NCI-H446 treated with DMSO at 0.1 percent for 48 hours (cell line): ENCODE measurements around the gene DPPA3.
"Not testable (repeated sequence)": the region's sequence is repeated elsewhere in the genome, so short reads cannot be mapped to it uniquely, and the experiment has no call there.

Experiments
- DNase-seq: peaks from one replicate; lab custom pipeline; 2025; lab: John Stamatoyannopoulos, UW

The DPPA3 gene

DNA sequence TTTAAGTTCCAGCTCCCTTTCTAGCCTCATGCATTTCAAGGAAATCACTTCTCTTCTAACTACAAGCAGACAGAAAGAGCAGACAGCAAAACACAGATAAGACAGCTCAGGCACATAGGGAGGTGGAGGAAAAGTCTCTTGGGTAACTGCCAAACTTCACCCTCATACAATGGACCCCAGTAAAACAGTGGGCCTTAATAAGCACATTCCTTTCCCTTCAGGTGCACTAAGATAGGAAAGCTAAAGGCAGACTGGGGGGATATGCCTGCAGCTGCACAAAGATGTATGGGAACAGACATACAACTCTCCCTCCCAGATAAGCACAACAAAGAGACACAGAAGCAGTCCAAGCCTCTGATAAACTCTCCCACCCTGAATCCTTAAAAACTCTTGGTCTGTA lies 19.8 kb downstream of the DPPA3 start:
- DNase-seq: not testable (repeated sequence)

DNA sequence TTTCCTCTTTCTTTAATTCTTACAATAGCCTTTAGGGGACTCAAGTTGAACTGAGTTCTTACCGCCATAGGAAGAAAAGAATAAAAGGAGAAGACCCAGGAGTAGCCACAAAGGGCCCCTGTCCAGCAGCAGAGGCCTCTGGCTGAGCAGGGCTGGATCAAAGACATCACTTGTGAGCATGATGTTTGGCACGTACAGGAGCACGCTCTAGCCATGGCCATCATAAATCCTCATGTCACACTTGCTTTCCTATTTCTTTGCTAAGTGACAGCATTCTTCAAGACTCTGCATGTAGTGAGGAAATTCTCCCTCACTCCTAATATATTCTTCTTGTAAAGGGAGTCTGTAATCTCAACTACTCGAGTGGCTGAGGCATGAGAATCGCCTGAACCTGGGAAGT lies 20.3 kb downstream of the DPPA3 start:
- no peak for DNase-seq

DNA sequence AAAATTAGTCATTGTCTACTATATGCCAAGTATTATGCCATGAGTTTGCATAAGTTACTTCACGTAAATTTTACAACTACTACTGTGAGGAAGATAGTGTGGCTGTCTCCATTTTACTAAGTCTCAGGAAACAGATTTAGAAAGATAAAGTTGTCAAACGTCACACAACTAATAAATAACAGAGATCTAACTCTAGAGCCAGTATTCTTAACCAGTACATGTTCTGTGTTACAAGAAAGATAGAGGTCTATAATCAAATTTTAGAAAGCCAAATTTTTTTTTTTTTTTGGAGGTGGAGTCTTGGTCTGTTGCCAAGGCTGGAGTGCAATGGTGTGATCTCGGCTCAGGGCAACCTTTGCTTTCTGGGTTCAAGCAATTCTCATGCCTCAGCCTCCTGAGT lies 21.8 kb downstream of the DPPA3 start:
- DNase-seq: no peak

DNA sequence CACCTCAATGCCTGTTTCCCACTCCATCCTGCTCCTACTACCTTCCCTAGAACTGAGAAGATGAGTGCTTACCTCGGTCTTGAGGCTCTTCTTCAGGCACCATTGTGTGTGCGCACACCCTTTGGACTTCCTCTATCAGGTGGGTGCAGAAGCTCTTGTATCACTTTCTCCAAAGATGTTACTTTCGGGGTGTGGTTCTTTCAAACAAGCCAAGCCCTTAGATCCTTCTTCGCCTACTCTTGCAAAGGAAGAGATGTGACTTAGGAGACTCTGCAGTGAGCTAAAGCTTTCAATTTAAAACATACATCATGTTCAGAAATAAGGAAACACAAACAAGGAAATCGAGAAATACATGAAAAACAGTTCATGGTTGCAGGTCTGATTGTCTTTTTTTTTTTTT lies 36.0 kb downstream of the DPPA3 start, which contains the start of gene CLEC4C:
Gene CLEC4C (minus strand): TSS at position 130 of the 400 bp plus-strand sequence. CDS start 27 bp downstream, at position 103.
- DNase-seq: no peak

DNA sequence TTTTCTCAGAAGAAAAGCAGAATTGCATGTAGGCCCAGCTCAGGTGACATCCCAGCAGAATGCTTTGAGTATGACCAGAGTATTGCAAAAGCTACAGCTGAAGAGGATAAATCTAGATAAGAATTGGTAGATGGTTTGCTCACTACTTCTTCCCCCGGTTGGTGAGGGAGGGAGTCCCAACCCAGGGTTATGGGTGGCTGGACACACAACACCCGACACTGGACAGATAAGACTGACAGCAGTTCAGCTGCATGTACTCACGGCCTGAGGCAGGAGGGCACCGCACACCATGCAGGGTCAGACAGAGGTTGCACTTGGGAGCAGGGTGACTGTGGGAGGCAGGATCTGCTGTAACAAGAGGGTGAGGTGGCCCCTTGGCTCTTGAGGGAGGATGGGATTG lies 37.6 kb downstream of the DPPA3 start:
- no peak for DNase-seq

DNA sequence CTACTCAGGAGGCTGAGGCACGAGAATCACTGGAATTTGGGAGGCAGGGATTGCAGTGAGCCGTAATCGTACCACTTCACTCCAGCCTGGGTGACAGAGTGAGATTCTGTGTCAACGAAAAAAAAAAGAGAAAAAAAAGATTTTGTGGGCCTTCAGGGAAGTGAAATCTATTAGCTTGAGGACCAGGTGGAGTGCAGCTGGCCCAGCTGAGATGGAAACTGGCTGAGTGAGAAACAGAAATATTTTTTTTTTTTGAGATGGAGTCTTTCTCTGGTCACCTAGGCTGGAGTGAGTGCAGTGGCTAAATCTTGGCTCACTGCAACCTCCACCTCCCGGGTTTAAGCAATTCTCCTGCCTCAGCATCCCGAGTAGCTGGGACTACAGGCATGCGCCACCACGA lies 38.2 kb downstream of the DPPA3 start:
- DNase-seq: no peak

DNA sequence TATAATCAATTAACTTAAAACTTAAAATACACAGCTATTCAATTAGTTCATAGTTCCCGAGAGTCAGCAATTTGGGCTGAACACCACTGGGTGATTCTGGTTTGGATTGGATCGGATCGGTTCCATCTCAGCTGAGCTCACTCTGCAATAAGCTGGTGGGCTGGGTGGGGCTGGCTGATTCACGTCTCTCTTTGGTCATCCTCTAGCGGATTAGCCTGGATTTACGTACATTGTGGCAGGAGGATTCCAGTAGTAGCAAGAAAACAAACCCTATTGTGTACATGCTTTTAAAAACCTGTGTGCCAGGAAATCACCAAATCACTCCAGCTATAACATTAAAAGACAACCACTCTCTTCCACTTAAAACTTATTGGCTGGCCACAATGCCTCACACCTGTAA lies 39.1 kb downstream of the DPPA3 start:
- DNase-seq: no peak

DNA sequence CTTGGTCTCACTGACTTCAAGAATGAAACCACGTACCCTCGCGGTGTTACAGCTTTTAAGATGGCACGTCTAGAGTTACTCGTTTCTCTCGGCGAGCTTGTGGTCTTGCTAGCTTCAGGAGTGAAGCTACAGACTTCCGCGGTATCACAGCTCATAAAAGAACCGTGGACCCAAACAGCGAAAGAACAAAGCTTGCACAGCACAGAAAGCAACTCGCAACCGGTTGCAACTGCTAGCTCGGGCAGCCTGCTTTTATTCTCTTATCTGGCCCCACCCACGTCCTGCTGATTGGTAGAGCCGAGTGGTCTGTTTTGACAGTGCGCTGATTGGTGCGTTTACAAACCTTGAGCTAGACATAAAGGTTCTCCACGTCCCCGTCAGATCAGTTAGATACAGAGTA lies 40.2 kb downstream of the DPPA3 start:
- DNase-seq: no peak

DNA sequence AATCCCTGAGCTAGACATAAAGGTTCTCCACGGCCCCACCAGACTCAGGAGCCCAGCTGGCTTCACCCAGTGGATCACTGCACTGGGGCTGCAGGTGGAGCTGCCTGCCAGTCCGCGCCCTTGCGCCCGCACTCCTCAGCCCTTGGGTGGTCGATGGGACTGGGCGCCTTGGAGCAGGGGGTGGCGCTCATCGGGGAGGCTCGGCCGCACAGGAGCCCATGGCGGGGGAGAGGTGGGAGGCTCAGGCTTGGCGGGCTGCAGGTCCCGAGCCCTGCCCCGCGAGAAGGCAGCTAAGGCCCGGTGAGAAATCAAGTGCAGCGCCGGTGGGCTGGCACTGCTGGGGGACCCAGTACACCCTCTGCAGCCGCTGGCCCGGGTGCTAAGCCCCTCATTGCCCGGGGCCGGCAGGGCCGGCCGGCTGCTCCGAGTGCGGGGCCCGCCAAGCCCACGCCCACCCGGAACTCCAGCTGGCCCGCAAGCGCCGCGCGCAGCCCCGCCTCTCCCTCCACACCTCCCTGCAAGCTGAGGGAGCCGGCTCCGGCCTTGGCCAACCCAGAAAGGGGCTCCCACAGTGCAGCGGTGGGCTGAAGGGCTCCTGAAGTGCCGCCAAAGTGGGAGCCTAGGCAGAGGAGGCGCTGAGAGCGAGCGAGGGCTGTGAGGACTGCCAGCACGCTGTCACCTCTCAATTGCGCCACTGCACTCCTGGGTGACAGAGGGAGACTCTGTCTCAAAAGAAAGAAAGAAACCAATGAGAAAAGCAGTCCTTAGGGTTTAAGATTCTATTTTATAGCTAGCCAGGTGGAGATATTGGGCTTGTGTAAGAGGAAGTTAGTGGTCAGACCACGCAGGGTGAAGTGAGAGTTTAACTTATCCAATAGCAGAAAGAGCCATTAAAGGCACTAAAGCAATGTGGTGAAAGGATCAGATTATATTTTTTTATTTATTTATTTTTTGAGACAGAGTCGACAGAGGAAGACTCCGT lies 41.0 kb downstream of the DPPA3 start:
- DNase-seq: not testable (repeated sequence)

DNA sequence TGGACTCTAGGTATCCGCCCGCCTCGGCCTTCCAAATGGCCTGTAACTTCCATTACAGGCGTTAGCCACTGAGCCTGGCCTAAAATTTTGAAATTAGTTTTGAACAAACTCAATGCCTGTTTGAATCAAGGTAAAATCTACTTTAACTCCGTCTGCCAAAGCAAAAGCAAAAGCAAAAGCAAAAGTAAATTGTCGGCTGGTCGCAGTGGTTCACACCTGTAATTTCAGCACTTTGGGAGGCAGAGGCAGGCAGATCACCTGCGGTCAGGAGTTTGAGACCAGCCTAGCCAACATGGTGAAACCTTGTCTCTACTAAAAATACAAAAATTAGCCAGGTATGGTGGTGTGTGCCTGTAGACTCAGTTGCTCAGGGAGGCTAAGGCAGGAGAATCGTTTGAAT lies 44.4 kb downstream of the DPPA3 start:
- DNase-seq: not testable (repeated sequence)

DNA sequence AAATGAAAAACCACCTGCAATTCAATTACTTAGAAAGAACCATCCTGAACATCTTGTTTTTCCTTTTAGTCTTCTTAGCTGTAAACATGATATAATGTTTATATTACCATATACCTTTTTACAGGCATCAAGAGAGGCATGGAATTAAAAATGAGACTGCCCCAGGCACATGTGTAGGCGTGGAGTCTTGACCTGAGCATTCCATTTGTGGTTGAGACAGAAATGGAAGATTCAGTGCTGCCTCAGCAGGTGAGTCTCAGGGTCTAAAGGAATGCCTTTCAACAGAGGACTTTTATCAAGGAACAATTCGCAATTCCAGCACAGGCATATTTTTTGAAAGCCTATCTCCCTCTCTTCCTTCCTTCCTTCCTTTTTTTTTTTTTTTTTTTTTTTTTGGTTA lies 45.8 kb downstream of the DPPA3 start:
- DNase-seq: no peak

DNA sequence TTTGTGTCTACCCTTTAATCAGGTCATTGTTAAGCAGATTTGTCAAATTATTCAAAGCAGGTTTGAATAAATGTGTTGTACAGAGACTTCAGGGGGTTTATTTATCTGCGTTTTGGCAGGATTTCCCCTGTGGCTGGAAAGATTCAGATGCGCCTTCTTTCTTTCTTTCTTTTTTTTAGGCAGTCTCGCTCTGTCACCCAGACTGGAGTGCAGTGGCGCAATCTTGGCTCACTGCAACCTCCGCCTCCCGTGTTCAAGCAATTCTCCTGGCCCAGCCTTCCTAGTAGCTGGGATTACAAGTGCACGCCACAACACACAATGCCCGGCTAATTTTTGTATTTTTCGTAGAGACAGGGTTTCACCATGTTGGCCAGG lies 47.5 kb downstream of the DPPA3 start:
- DNase-seq: no peak
